K562 (cell line): ENCODE data around the gene TBX6. TPM values are rescaled to one million over a fixed set of nuclear protein-coding genes. Genes with fewer than 3 reads are reported as not detected.
A peak's percentile ranks its signal among the peaks of the same experiment; 100 is the strongest.

ENCODE experiments used
- BHLHE40 ChIP-seq: IDR thresholded peaks from 2 replicates; pipeline ENCODE4 v1.6.1; 2011; ENCODE audit warnings: low read length, improper control_type of control experiment
- DIDO1 ChIP-seq: fragments of 450-650 bp; IDR thresholded peaks from 2 replicates; pipeline ENCODE4 v1.6.1; 2016; ENCODE audit warnings: low read depth, missing biosample characterization, missing genetic modification characterization
- ETV6 ChIP-seq, 3 experiments: fragments of 150-350 bp in 1 of 3; sonication (generic) in 1 of 3; formaldehyde crosslinking in 1 of 3; IDR thresholded peaks; 2 replicates each; pipeline versions ENCODE4 v1.6.1 to v1.8.0; 2014 to 2022; ENCODE audit warnings: borderline replicate concordance in 2 of 3, low read depth in 2 of 3, antibody characterized with exemption in 1 of 3, low read length in 1 of 3, mild to moderate bottlenecking in 1 of 3, missing genetic modification reagents in 1 of 3
- JUN ChIP-seq, 2 experiments: sonication (generic) in 1 of 2; formaldehyde crosslinking in 1 of 2; IDR thresholded peaks; 2 replicates each; pipeline versions ENCODE4 v1.6.1 to v1.8.0; 2012 to 2022; ENCODE audit warnings: borderline replicate concordance in 2 of 2, mild to moderate bottlenecking in 2 of 2, improper control_type of control experiment in 1 of 2, low read depth in 1 of 2, low read length in 1 of 2, missing genetic modification reagents in 1 of 2
- MECOM ChIP-seq: fragments of 250-450 bp; sonication (Bioruptor Pico); IDR thresholded peaks from 2 replicates; pipeline ENCODE4 v1.8.0; 2022; ENCODE audit warnings: inconsistent platforms
- PKNOX1 ChIP-seq: fragments of 450-650 bp; IDR thresholded peaks from 2 replicates; pipeline ENCODE4 v1.6.1; 2016
- TAL1 ChIP-seq: fragments of 450-650 bp; IDR thresholded peaks from 2 replicates; pipeline ENCODE4 v1.6.1; 2016; ENCODE audit warnings: mild to moderate bottlenecking
- TOE1 ChIP-seq, 2 experiments: fragments of 450-650 bp in 1 of 2; sonication (generic) in 1 of 2; formaldehyde crosslinking in 1 of 2; IDR thresholded peaks; 2 replicates each; pipeline versions ENCODE4 v1.7.1 to v1.8.0; 2016 to 2022; ENCODE audit warnings: borderline replicate concordance in 2 of 2, mild to moderate bottlenecking in 2 of 2, antibody characterized with exemption in 1 of 2, inconsistent platforms in 1 of 2, low read depth in 1 of 2, missing genetic modification reagents in 1 of 2, moderate library complexity in 1 of 2
- ZBTB49 ChIP-seq: sonication (generic); formaldehyde crosslinking; IDR thresholded peaks from 2 replicates; pipeline ENCODE4 v1.8.0; 2022; ENCODE audit warnings: missing genetic modification reagents, mild to moderate bottlenecking, borderline replicate concordance
- ZNF324 ChIP-seq: fragments of 250-450 bp; sonication (Bioruptor Pico); IDR thresholded peaks from 2 replicates; pipeline ENCODE4 v1.4.0; 2020; ENCODE audit warnings: mild to moderate bottlenecking
- ZNF384 ChIP-seq: IDR thresholded peaks from 2 replicates; pipeline ENCODE4 v1.6.1; 2012; ENCODE audit warnings: low read depth, low read length, improper control_type of control experiment
- ZNF644 ChIP-seq: fragments of 200-800 bp; sonication (Bioruptor generic); IDR thresholded peaks from 2 replicates; pipeline ENCODE4 v1.6.1; 2016; ENCODE audit warnings: low read depth, missing genetic modification characterization, missing compliant biosample characterization
- polyA plus RNA-seq, 8 experiments: library from polyadenylated mRNA; depleted of rRNA in 4 of 8; stranded (reverse) in 5 of 8; unstranded in 3 of 8; fragments of >200 nt; fragmentation: Nextera tagmentation in 2 of 8; fragmentation: Illumina TruSeq in 1 of 8; extraction: Ambion mirVana in 2 of 8; extraction: Trizol in 1 of 8; gene quantifications; 2 replicates each; pipeline versions ENCODE4 v1.2.1 to v1.2.3, GENCODE V29; 2011 to 2014; ENCODE audit warnings: inconsistent platforms in 1 of 8, missing spikeins in 1 of 8
- total RNA-seq, 7 experiments: library from RNA; depleted of rRNA in 6 of 7; stranded (reverse); fragments of >200 nt in 6 of 7; fragmentation: Illumina TruSeq in 2 of 7; extraction: Trizol in 2 of 7; gene quantifications; 2 replicates each; pipeline versions ENCODE4 v1.2.1 to v1.2.3, GENCODE V29; 2011 to 2021; ENCODE audit warnings: low replicate concordance in 1 of 7

The TBX6 gene
- total and polyA plus RNA-seq, 9 of the 15 experiments (the other 6 are each of a cell fraction or from before 2014, with no cell fraction given): 0.07 to 0.58 (median 0.11) TPM; not detected in 2

- TF ChIP-seq BHLHE40: peak; percentile 67
- no peak for TF ChIP-seq DIDO1
- no peak for TF ChIP-seq TAL1
- no peak for TF ChIP-seq ZBTB49 (CRISPR knock-in tag)
- TF ChIP-seq TOE1 (IDR thresholded peaks at IDR 0.05; ENCODE audit: borderline replicate concordance): peak; percentile 61; the same call in 1 of the 2 replicates
- TF ChIP-seq TOE1 (CRISPR knock-in tag; IDR thresholded peaks at IDR 0.05; ENCODE audit: borderline replicate concordance, low read depth): 0 out of 2 replicates have a peak, but pooled peaks have one; percentile 81
- no peak for TF ChIP-seq ZNF644 (tag)
- no peak for TF ChIP-seq MECOM (CRISPR knock-in tag)
- peak; percentile 69 for TF ChIP-seq JUN (IDR thresholded peaks at IDR 0.05; ENCODE audit: borderline replicate concordance, low read depth, low read length)
- peak; percentile 95 for TF ChIP-seq JUN (CRISPR knock-in tag; IDR thresholded peaks at IDR 0.05; ENCODE audit: borderline replicate concordance)
- no peak for TF ChIP-seq ZNF384
- TF ChIP-seq ZNF324 (CRISPR knock-in tag): no peak
- no peak; the same call in 1 of the 2 replicates for TF ChIP-seq PKNOX1
- TF ChIP-seq ETV6 (IDR thresholded peaks at IDR 0.05; ENCODE audit: borderline replicate concordance in 1 of 2, low read depth in 2 of 2, low read length in 1 of 2): peak; percentile 81 to 85; a peak in 3 of 4 replicates
- TF ChIP-seq ETV6 (CRISPR knock-in tag; IDR thresholded peaks at IDR 0.05; ENCODE audit: borderline replicate concordance): no peak
Observed at GRCh38 chr16:30065102-30065942, 26.4 kb downstream of the TBX6 start, which contains the start of gene ALDOA (continued).
